Stimulated activated CD4-positive, alpha-beta T cell treated with anti-CD3 and anti-CD28 coated beads, Interleukin-12 subunit alpha, Interleukin-12 subunit beta, amount 100 ng/mL, for 4 hours (primary cell): ENCODE results near the gene MYL4.
"Not testable (repeated sequence)": the region's sequence is repeated elsewhere in the genome, so short reads cannot be mapped to it uniquely, and the experiment has no call there.

ENCODE experiments used
- DNase-seq: peaks from one replicate; pipeline ENCODE4 v3.0.0-alpha.2; 2020

MYL4 gene

DNA sequence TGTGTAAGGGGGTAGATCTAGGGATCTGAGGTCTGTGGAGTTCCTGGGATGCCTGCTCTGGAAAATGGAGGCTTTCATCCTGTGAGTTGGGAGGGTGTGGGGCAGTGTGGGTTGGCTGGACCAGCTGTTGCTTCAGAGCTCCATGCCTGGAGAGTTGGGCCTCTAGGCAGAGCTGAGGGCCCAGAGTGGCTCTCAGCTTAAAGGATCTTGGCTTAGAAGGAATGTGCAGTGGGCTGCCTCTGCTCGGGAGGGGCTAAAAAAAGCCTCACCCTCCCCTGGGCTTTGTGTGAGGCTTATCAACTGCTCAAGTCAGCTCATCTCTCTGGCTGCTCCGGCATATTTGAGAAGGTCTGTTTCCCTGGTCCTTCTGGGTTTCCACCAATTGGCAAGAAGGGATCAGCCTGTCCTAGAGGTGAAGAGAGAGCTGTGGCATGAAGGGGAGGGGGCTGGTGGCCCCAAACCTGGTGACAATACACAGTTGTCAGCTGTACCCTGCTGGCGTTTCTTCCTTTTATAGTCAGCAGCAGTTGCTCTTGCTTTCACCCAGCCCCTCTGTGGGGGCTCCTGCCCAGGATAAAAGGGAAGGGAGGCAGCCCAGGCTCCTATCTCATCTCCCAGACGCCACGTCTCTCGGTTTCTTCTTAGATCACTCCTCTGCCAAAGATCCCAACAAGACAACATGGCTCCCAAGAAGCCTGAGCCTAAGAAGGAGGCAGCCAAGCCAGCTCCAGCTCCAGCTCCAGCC is at the start of gene MYL4:
Gene MYL4, plus strand, starts transcription at position 605 of the 745 bp plus-strand sequence. Its CDS starts 75 bp downstream, at position 680.
- no peak for DNase-seq

DNA sequence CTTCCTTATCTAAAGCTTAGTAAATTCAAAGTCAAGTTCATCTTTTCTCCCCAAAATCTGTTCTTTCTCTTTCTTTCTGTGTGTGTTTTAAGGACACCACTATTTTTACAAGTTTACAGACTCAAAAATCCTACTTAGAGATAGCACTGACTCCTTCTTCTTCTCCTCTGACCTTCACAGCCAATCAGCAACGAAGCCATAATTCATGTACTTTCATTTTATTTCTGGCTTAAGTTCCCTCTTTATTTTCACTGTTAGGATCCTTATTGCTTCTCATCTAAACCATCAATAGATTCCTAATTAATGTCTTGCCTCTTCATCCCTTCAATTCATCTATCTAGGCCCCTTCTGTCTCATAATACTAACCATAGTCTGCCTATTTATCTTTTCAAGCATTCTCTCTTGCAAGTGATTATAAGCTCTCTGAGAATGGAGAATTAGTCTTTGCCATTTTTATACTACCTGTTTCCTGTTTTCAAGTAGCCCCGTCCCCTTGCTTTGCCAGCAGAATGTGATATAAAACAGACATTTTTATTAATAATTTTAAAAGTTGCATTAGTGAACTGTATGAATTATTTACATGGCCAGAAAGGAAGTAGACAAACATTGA is 47.0 kb upstream of the MYL4 start:
- DNase-seq, result no peak

DNA sequence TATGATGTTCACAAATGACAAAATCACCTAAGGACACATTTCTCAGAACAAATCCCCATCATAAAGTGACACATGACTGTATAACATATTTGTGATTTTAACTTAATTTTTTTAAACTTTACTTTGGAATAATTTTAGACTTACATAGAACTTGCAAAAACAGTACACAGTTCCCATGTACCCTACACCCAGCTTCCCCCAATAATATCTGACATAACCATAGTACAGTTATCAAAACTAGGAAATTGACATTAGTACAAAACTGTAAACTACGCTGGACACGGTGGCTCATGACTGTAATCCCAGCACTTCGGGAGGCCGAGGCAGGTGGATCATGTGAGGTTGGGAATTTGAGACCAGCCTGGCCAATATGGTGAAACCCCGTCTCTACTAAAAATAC is 44.9 kb upstream of the MYL4 start:
- no peak for DNase-seq

DNA sequence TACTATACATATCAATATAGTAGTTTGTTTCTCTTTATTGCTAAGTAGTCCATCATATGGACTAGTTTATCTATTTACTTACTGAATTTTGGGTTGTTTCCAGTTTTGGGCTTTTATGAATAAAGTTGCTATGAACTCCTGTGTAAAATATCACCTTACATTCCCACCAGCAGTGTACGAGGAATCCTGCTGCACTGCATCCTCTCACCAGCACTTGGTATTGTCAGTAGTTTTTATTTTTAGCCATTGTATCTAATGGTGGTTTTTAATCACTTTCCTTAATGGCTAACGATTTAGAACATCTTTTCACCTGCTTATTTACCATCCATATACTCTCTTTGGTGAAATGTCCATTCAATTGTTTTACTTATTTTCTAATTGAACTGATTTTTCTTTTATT is 44.0 kb upstream of the MYL4 start:
- DNase-seq, result no peak

GRCh38 chr17:47166854-47167253 is 42.3 kb upstream of the MYL4 start:
- not testable (repeated sequence) for DNase-seq

DNA sequence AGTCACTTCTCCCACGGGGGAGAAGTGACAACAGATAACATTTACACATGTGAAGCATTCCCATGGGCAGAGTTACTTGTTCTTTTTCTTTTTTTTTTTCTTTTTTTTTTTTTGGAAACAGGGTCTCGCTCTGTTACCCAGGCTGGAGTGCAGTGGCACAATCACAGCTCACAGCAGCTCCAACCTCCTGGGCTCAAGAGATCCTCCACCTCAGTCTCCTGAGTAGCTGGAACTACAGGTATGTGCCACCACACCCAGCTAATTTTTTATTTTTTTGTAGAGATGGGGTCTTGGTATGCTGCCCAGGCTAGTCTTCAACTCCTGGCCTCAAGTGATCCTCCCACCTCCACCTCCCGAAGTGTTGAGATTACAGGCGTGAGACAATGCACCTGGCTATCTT is 40.3 kb upstream of the MYL4 start:
- not testable (repeated sequence) for DNase-seq

GRCh38 chr17:47170710-47171109 is 38.4 kb upstream of the MYL4 start:
- no peak for DNase-seq

DNA sequence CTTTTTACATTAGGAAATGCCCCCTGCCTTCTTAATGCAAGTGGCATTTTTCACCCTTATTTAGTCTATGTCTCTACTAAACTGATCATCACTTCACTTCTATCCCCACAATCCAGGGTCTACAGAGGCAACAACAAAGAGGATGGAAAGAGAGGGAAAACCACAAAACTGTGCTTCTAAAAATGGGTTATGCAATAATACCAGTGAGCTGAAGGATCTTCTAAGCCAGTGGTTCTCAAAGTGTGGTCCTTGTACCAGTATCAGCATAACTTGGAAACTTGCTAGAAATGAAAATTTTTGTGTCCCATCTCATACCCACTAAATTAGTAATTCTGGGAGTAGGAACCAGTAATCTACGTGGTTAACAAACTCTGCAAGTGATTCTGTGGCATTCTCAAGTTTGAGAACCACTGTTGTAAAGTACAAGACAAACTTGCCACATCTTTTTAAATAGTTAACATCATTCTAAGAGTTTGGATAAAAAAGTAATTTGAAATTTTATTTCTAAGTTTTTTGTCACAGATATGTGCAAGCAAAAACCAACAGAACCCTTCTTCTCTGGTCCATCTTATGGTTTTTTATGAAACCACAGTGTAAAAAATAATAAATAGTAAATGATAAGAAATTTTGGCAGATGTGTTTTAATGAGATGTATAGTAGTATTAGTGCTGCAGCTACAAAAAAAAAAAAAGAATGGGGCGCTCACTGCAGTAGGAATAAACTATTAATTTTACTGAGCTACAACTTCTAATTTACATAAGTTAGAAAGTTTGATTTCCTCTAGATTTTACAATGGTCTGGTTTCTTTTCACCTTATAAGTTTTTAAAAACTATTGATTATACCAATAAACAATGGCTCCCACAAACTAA is 36.2 kb upstream of the MYL4 start:
- no peak for DNase-seq

DNA sequence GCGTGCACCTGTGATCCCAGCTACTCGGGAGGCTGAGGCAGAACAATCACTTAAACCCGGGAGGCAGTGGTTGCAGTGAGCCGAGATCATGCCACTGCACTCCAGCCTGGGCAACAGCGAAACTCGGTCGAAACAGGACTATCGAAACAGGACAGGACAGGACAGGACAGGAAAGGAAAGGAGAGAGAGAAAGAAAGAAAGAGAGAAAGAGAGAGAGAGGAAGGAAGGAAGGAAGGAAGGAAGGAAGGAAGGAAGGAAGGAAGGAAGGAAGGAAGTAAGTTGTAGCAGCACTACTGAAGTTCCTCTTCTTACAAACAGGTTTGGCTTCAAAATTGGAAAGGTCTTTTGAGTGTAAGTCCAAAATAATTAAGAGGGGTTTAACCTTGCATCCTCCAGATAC is 34.3 kb upstream of the MYL4 start:
- not testable (repeated sequence) for DNase-seq

DNA sequence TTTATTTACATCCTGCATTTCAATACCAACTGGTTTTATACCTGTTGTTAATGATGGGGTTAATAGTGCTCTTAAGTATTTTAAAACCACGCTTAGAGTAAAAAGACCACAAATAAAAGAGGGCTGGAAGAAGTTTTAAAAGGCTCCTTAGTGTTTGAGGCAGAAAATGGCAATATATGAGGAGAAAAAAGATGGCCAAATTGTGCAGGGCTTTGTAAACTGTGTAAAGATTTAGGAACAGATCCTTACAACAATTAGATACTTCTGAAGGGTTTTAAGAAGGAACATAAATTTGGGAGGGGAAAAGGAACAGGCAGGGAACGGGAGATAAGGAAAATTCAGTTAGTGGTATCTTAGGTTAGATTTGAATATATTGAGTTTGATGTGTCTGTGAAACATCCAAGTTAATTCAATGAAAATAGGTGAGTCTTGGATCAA is 32.7 kb upstream of the MYL4 start:
- DNase-seq, result no peak

GRCh38 chr17:47177261-47177660 is 31.9 kb upstream of the MYL4 start:
- no peak for DNase-seq

DNA sequence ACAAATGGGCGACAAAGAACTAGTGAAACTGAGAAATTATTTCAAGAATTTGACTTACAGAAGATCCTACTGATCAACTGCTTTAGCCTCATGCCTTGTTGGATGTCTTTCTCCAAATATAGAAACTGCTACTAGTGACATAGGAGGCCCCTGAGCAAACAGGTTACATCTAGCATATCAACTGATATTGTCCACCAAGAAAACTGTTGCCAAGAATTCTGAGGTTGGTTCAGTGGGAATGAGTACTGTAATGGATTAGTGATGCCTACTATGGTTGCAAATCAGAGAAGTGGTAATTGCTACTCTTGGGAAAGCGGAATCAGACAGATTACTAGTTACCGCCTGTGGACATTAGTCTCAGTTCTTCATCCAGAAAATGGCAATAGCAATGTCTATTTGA is 30.0 kb upstream of the MYL4 start:
- no peak for DNase-seq

DNA sequence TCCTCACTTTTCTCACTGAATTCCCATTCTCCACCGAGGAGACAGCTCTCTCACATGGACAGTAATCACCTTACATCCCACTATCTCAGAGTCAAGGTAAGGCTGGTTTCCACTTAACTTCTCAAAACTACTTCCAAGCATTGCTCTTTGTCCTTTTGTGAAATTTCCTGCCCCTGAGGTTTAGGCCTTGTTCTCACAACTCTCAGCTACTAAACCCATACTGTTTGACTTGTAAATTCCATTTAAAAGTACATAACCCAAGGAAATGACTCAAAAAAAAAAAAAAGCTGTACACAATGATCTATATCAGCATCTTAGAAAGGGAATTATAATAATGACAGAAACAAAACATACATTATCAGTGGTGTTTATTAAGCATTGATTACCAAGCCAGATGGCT is 28.8 kb upstream of the MYL4 start:
- no peak for DNase-seq

GRCh38 chr17:47180988-47181387 is 28.2 kb upstream of the MYL4 start:
- DNase-seq, result not testable (repeated sequence)

DNA sequence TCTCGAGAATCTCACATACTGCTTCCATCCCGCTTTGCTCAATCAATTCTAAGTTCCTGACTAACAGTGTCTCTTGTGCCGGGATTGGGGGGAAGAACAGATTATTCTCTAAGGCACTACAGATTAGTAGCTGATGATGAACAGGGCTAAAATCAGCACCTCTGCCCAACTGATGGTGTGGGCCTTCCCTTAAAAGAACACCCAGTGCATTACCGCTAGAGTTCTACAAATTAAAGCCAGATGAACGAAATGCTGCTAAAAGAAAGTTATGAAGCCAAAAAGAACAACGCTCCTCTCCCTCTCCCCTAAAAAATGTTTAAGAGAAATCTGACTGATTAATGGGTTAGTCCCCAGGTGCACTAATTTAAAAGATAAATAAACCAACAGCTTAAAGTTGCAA is 24.5 kb upstream of the MYL4 start:
- no peak for DNase-seq

- no peak for DNase-seq
Observed at GRCh38 chr17:47188271-47188875, 20.8 kb upstream of the MYL4 start.

DNA sequence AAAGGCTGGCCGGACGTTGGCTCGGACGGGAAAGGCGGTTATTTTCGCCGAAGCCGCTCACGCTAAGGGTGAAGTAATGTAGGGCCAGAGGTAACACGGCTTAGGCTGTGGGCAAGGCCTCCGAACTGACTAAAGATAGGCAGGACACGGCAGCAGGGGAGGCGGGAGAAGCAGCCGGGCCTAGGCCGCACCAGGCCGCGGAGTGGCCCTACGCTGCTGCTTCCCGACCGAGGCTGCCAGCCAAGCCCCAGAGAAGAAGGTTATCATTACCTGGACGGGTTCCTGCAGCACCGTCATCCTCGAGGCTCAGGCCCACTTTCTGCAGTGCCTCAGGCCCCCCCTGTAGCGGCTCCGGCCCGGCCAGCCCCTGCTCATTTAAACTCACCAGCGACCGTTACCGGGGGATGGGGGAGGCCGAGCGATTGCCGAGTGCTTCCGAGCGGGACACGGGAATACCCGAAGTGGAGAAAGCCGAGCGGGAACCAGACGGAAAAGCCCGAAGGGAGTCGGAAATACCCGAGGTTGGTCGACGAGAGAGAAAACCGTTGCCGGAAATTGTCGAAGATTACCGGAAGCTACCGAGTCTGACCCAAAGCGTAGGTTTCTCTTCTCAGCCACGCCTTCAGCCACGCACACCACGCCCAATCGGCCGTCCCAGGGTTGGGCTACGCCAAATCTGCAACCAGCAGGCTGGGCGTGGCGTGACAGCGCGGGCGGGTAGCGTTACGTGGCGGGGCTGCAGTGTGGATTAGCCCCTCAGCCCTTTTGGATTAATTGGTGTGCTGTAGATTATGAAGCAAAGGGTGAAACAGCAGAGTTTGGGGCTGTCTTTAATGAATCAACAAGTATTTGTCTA is 20.0 kb upstream of the MYL4 start, which contains the start of gene CDC27:
Gene CDC27, minus strand, starts transcription at position 420 of the 856 bp plus-strand sequence. Its CDS starts 123 bp downstream, at position 297.
- peak; percentile 100 for DNase-seq

- no peak for DNase-seq
Observed at GRCh38 chr17:47189732-47190237, 19.4 kb upstream of the MYL4 start.

DNA sequence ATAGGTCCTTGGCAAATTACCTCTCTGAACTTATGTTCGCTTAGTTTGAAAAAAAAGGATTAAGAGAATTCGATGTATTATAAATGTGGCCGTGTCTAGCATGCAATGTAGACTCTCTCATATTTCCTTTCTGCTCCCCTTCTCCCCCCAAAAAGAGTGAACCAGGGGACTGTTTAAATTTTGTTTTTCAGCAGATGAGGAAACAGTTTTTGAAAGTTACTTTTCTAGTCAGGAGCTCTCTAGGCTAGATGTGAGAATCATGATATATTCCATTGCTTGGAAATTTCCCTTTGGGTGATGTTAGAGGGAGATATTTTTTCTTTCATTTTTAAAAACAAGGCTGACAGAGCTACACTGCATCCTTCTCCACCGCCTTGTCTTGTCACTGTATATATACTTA is 18.9 kb upstream of the MYL4 start:
- no peak for DNase-seq

DNA sequence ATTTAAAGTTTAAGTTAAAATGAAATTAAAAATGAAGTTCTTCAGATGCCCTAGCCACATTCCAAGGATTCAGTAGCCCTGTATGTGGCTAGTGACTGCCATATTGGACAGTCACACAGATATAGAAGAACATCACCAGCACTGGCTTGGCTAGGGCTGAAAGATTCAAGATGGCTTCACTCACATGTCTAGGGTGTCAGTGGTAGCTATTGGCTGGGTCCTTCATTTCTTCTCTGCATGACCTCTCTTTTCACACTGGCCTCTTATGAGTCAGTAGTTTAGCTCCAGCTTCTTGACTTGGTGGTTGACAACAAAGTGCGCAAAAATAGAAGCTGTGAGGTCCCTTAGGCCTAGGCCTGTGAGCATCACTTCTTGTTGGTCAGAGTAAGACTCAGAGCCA is 18.4 kb upstream of the MYL4 start:
- no peak for DNase-seq

GRCh38 chr17:47192554-47192953 is 16.6 kb upstream of the MYL4 start:
- no peak for DNase-seq
